SK-N-SH (cell line): Measurements from ENCODE around the gene PDE4D. TPM values are rescaled to one million over a fixed set of nuclear protein-coding genes. Genes with fewer than 3 reads are reported as not detected.

Experiments
- CTCF ChIA-PET: fragments of 300-600, 350-600 bp; formaldehyde crosslinking; extraction: SDS; loops from one replicate; lab custom pipeline; 2021; lab: Yijun Ruan, JAX
- POLR2A ChIA-PET: fragments of 350-600 bp; sonication (Branson Sonifier 250); formaldehyde crosslinking; extraction: SDS; loops from one replicate; lab custom pipeline; 2020; ENCODE audit warnings: antibody characterized with exemption, inconsistent platforms; lab: Yijun Ruan, JAX
- DNase-seq: peaks from one replicate; pipeline ENCODE4 v3.0.0; 2012
- H2AFZ ChIP-seq: fragments of 200-600 bp; sonication (generic); 2 replicates; pipeline ENCODE4 v1.8.1; 2016; ENCODE audit warnings: antibody characterized with exemption, mild to moderate bottlenecking, low read depth
- H3F3A ChIP-seq: fragments of 200-600 bp; sonication (generic); replicated peaks from 2 replicates; pipeline ENCODE3; 2016; ENCODE audit warnings: antibody characterized with exemption, mild to moderate bottlenecking; ENCODE audit not compliant: insufficient read depth
- H3K27ac ChIP-seq, 2 experiments: fragments of 200-500 bp in 1 of 2; fragments of 200-600 bp in 1 of 2; sonication (Bioruptor generic) in 1 of 2; sonication (generic), shearing (Covaris generic) in 1 of 2; 2 replicates each; pipeline versions ENCODE4 v1.5.1 to v1.6.1; 2014 to 2016; ENCODE audit warnings: low read depth in 2 of 2, inconsistent platforms in 1 of 2, low read length in 1 of 2, mild to moderate bottlenecking in 1 of 2, mixed read lengths in 1 of 2
- H3K27me3 ChIP-seq: fragments of 200-600 bp; sonication (generic), shearing (Covaris generic); 2 replicates; pipeline ENCODE4 v1.6.1; 2016; ENCODE audit warnings: mixed run types; ENCODE audit not compliant: insufficient read depth
- H3K36me3 ChIP-seq, 2 experiments: fragments of 200-500 bp in 1 of 2; fragments of 200-600 bp in 1 of 2; sonication (Bioruptor generic) in 1 of 2; sonication (generic) in 1 of 2; replicated peaks in 1 of 2; 2 replicates each; pipeline versions ENCODE3 to v1.5.1; 2014 to 2016; ENCODE audit warnings: low read length in 1 of 2, mild to moderate bottlenecking in 1 of 2; ENCODE audit not compliant: insufficient read depth in 2 of 2, control insufficient read depth in 1 of 2
- H3K4me1 ChIP-seq, 2 experiments: fragments of 200-500 bp in 1 of 2; fragments of 200-600 bp in 1 of 2; sonication (Bioruptor generic) in 1 of 2; sonication (generic), shearing (Covaris generic) in 1 of 2; 2 replicates each; pipeline versions ENCODE4 v1.5.1 to v1.6.1; 2014 to 2016; ENCODE audit warnings: low read depth in 1 of 2, low read length in 1 of 2, mixed run types in 1 of 2; ENCODE audit not compliant: insufficient read depth in 2 of 2, control insufficient read depth in 1 of 2
- H3K4me2 ChIP-seq: fragments of 200-600 bp; sonication (generic), shearing (Covaris generic); 2 replicates; pipeline ENCODE4 v1.6.1; 2017; ENCODE audit warnings: mixed run types
- H3K4me3 ChIP-seq, 2 experiments: fragments of 200-500 bp in 1 of 2; fragments of 200-600 bp in 1 of 2; sonication (Bioruptor generic) in 1 of 2; sonication (generic), shearing (Covaris generic) in 1 of 2; 2 replicates each; pipeline versions ENCODE4 v1.5.1 to v1.8.1; 2014 to 2016; ENCODE audit warnings: low read depth in 2 of 2, inconsistent platforms in 1 of 2, low read length in 1 of 2, mild to moderate bottlenecking in 1 of 2, mixed read lengths in 1 of 2, moderate library complexity in 1 of 2
- H3K79me2 ChIP-seq: fragments of 200-600 bp; sonication (generic); 2 replicates; pipeline ENCODE4 v1.8.1; 2017; ENCODE audit warnings: mild to moderate bottlenecking; ENCODE audit not compliant: insufficient read depth
- H3K9ac ChIP-seq: fragments of 200-600 bp; sonication (generic); 2 replicates; pipeline ENCODE4 v1.6.1; 2017; ENCODE audit warnings: mixed run types
- H3K9me2 ChIP-seq: fragments of 200-600 bp; sonication (generic); 2 replicates; pipeline ENCODE4 v1.6.1; 2017; ENCODE audit warnings: mixed run types
- H3K9me3 ChIP-seq: fragments of 200-600 bp; sonication (generic); 2 replicates; pipeline ENCODE4 v1.6.1; 2017; ENCODE audit warnings: mixed run types, mild to moderate bottlenecking, moderate library complexity
- H4K20me1 ChIP-seq: fragments of 200-600 bp; sonication (generic); 2 replicates; pipeline ENCODE4 v1.6.1; 2017; ENCODE audit warnings: mild to moderate bottlenecking, mixed run types; ENCODE audit not compliant: insufficient read depth
- EP300 ChIP-seq, 2 experiments: IDR thresholded peaks; 2 replicates each; pipeline versions ENCODE4 v1.4.0 to v1.6.1; 2012; ENCODE audit warnings: borderline replicate concordance in 1 of 2, low read depth in 1 of 2, low read length in 1 of 2
- EZH2phosphoT487 ChIP-seq: fragments of 200-600 bp; sonication (generic); IDR thresholded peaks from 2 replicates; pipeline ENCODE4 v1.6.1; 2017; ENCODE audit warnings: low read depth, mixed run types, mild to moderate bottlenecking, antibody characterized with exemption, moderate library complexity, borderline replicate concordance
- FOSL2 ChIP-seq: IDR thresholded peaks from 2 replicates; pipeline ENCODE4 v1.4.0; 2012; ENCODE audit warnings: low read depth, mild to moderate bottlenecking, moderate library complexity, borderline replicate concordance
- JUND ChIP-seq: IDR thresholded peaks from 2 replicates; pipeline ENCODE4 v1.4.0; 2012
- MEF2A ChIP-seq: IDR thresholded peaks from 2 replicates; pipeline ENCODE4 v1.4.0; 2012; ENCODE audit warnings: low read depth, borderline replicate concordance
- NFIC ChIP-seq: IDR thresholded peaks from 2 replicates; pipeline ENCODE4 v1.4.0; 2012; ENCODE audit warnings: borderline replicate concordance
- POLR2AphosphoS5 ChIP-seq: IDR thresholded peaks from 2 replicates; pipeline ENCODE4 v1.6.1; 2012; ENCODE audit warnings: low read depth, low read length
- RAD21 ChIP-seq: IDR thresholded peaks from 2 replicates; pipeline ENCODE4 v1.6.1; 2012; ENCODE audit warnings: mild to moderate bottlenecking, low read length
- RFX5 ChIP-seq: IDR thresholded peaks from 2 replicates; pipeline ENCODE4 v1.6.1; 2012; ENCODE audit warnings: mild to moderate bottlenecking, improper control_type of control experiment, low read length
- SIN3A ChIP-seq: IDR thresholded peaks from 2 replicates; pipeline ENCODE4 v1.6.1; 2012; ENCODE audit warnings: low read depth, mild to moderate bottlenecking, low read length, moderate library complexity, borderline replicate concordance
- SMC3 ChIP-seq: IDR thresholded peaks from 2 replicates; pipeline ENCODE4 v1.6.1; 2012; ENCODE audit warnings: low read depth, low read length, improper control_type of control experiment
- TAF1 ChIP-seq: IDR thresholded peaks from 2 replicates; pipeline ENCODE4 v1.6.1; 2012; ENCODE audit warnings: low read depth, mild to moderate bottlenecking, low read length, moderate library complexity, borderline replicate concordance
- TEAD4 ChIP-seq: IDR thresholded peaks from 2 replicates; pipeline ENCODE4 v1.4.0; 2012; ENCODE audit warnings: mild to moderate bottlenecking, borderline replicate concordance; ENCODE audit not compliant: insufficient read depth
- YY1 ChIP-seq: IDR thresholded peaks from 2 replicates; pipeline ENCODE4 v1.4.0; 2012; ENCODE audit warnings: low read depth, mild to moderate bottlenecking
- WGBS: methylation state at CpG from one replicate; pipeline ENCODE4 v1.1.6; 2017; ENCODE audit warnings: low lambda C conversion rate; 5-methylcytosine and 5-hydroxymethylcytosine counted together
- polyA plus RNA-seq, 3 experiments: library from polyadenylated mRNA; depleted of rRNA; stranded (reverse); fragments of >200 nt; gene quantifications; 2 replicates each; pipeline ENCODE4 v1.2.3, GENCODE V29; 2012
- TF ChIP-seq, protein P1 (sequence below): IDR thresholded peaks from 2 replicates; pipeline ENCODE4 v1.6.1; 2012; ENCODE audit warnings: mild to moderate bottlenecking, low read depth, low read length, moderate library complexity
- TF ChIP-seq, protein P2 (sequence below): fragments of 150-350 bp; IDR thresholded peaks from 2 replicates; pipeline ENCODE4 v1.6.1; 2016; ENCODE audit warnings: mild to moderate bottlenecking, low read depth, low read length
- TF ChIP-seq, protein P3 (sequence below): IDR thresholded peaks from 2 replicates; pipeline ENCODE4 v1.4.0; 2012; ENCODE audit warnings: low read depth, borderline replicate concordance
- TF ChIP-seq, protein P4 (sequence below): fragments of 200-600 bp; sonication (generic); IDR thresholded peaks from 2 replicates; pipeline ENCODE4 v1.6.1; 2017; ENCODE audit warnings: antibody characterized with exemption, mild to moderate bottlenecking, moderate library complexity
- TF ChIP-seq, protein P5 (sequence below): IDR thresholded peaks from 2 replicates; pipeline ENCODE4 v1.4.0; 2012; ENCODE audit warnings: low read depth, borderline replicate concordance

Gene PDE4D
- polyA plus RNA-seq, 1 of the 3 experiments (the other 2 are of a cell fraction): 2.4 TPM

DNA sequence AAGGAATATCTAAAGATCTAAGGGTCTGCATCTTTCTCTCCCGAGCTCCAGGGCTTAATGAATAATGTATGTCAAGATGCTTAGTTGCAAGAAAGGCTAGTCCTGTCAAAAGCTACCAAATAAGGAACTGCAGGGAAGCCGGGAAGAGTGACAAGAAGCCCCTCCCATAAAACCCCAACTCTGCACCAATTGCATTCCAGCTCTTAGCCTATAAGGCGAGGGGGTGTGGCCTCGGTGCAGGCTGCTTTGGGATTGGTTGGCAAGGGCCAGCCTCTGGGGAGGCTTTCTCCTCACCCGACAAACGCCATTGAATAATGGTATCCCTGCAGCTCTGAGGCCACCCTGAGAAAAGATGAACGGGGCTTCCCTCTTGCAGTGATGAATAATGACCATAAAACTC lies 893.7 kb downstream of the PDE4D start:
- Histone ChIP-seq H3K36me3 (no peaks in the 10 kb centered on the region), H3F3A (no peaks in the 10 kb centered on the region), H3K27ac (no peak overlapping the region), H4K20me1 (no peaks in the 10 kb centered on the region), H3K9me2 (no peaks in the 10 kb centered on the region), H3K4me1 (peaks cover 0 to 18% of the 10 kb centered on the region in 2 experiments; a peak in 2 of 4 replicates), H3K9ac (no peak overlapping the region), H3K9me3 (no peaks in the 10 kb centered on the region), H3K27me3 (no peaks in the 10 kb centered on the region), H2AFZ (no peak overlapping the region), H3K4me2 (no peak overlapping the region), H3K4me3 (no peak overlapping the region), H3K79me2 (no peaks in the 10 kb centered on the region)
- POLR2A ChIA-PET: no interaction called here
- 97% methylated on average over 7 of the region's 7 CpGs for WGBS
- peak; percentile 8 for DNase-seq
- no peak for TF ChIP-seq POLR2AphosphoS5
- TF ChIP-seq SMC3: no peak
- TF ChIP-seq, protein P1, sequence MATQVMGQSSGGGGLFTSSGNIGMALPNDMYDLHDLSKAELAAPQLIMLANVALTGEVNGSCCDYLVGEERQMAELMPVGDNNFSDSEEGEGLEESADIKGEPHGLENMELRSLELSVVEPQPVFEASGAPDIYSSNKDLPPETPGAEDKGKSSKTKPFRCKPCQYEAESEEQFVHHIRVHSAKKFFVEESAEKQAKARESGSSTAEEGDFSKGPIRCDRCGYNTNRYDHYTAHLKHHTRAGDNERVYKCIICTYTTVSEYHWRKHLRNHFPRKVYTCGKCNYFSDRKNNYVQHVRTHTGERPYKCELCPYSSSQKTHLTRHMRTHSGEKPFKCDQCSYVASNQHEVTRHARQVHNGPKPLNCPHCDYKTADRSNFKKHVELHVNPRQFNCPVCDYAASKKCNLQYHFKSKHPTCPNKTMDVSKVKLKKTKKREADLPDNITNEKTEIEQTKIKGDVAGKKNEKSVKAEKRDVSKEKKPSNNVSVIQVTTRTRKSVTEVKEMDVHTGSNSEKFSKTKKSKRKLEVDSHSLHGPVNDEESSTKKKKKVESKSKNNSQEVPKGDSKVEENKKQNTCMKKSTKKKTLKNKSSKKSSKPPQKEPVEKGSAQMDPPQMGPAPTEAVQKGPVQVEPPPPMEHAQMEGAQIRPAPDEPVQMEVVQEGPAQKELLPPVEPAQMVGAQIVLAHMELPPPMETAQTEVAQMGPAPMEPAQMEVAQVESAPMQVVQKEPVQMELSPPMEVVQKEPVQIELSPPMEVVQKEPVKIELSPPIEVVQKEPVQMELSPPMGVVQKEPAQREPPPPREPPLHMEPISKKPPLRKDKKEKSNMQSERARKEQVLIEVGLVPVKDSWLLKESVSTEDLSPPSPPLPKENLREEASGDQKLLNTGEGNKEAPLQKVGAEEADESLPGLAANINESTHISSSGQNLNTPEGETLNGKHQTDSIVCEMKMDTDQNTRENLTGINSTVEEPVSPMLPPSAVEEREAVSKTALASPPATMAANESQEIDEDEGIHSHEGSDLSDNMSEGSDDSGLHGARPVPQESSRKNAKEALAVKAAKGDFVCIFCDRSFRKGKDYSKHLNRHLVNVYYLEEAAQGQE: no peak
- no peak for TF ChIP-seq YY1
- TF ChIP-seq NFIC: no peak
- TF ChIP-seq RFX5: no peak
- no peak for TF ChIP-seq EP300 (IDR thresholded peaks at IDR 0.05; ENCODE audit: borderline replicate concordance in 1 of 2, low read depth in 1 of 2, low read length in 1 of 2)
- TF ChIP-seq FOSL2: no peak
- TF ChIP-seq JUND: no peak
- TF ChIP-seq, protein P2, sequence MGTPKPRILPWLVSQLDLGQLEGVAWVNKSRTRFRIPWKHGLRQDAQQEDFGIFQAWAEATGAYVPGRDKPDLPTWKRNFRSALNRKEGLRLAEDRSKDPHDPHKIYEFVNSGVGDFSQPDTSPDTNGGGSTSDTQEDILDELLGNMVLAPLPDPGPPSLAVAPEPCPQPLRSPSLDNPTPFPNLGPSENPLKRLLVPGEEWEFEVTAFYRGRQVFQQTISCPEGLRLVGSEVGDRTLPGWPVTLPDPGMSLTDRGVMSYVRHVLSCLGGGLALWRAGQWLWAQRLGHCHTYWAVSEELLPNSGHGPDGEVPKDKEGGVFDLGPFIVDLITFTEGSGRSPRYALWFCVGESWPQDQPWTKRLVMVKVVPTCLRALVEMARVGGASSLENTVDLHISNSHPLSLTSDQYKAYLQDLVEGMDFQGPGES: no peak
- CTCF ChIA-PET: interaction anchor here (1.1 to 10.9 kb wide), 6 partner anchors 14 to 188 kb away, joined by 3 to 143 read pairs (median 5); no protein-coding TSS in a partner anchor

DNA sequence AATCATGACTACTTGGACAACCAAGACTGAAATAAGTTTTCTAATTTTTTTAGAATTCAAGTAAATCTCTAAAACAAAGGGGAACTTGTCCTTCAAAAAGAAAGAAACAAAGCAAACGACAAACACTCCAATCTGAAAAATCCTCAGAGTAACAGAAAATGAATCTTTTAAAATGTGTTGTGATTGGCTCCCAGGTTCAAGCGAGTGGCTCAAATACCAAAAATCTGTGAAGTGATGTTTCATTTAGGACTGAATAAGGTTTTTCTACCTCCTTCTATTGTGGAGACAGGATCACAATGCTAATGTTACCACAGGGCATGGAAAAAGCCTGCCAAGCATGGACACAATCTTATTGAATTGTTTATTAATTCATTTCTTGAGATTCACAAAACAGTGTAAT lies 895.0 kb downstream of the PDE4D start:
- Histone ChIP-seq H3K27ac (no peak overlapping the region), H3K27me3 (no peaks in the 10 kb centered on the region), H3K4me3 (no peak overlapping the region), H3F3A (no peaks in the 10 kb centered on the region), H3K9me2 (no peaks in the 10 kb centered on the region), H3K9ac (no peak overlapping the region), H3K36me3 (no peaks in the 10 kb centered on the region), H4K20me1 (no peaks in the 10 kb centered on the region), H3K79me2 (no peaks in the 10 kb centered on the region), H3K4me1 (peaks cover 0 to 16% of the 10 kb centered on the region in 2 experiments; a peak in 2 of 4 replicates), H3K4me2 (no peak overlapping the region), H2AFZ (no peak overlapping the region), H3K9me3 (no peaks in the 10 kb centered on the region)
- DNase-seq: no peak
- CTCF ChIA-PET: interaction anchor here (1.1 to 10.9 kb wide), 4 partner anchors 105 to 190 kb away, joined by 3 to 143 read pairs (median 11); no protein-coding TSS in a partner anchor
- POLR2A ChIA-PET: no interaction called here
- 85% methylated on average over 2 of the region's 2 CpGs for WGBS
- TF ChIP-seq EZH2phosphoT487 (no peak), MEF2A (no peak), FOSL2 (no peak), RAD21 (no peak), SIN3A (no peak), NFIC (no peak), JUND (no peak), TAF1 (no peak), TEAD4 (no peak)
- TF ChIP-seq, protein P3, sequence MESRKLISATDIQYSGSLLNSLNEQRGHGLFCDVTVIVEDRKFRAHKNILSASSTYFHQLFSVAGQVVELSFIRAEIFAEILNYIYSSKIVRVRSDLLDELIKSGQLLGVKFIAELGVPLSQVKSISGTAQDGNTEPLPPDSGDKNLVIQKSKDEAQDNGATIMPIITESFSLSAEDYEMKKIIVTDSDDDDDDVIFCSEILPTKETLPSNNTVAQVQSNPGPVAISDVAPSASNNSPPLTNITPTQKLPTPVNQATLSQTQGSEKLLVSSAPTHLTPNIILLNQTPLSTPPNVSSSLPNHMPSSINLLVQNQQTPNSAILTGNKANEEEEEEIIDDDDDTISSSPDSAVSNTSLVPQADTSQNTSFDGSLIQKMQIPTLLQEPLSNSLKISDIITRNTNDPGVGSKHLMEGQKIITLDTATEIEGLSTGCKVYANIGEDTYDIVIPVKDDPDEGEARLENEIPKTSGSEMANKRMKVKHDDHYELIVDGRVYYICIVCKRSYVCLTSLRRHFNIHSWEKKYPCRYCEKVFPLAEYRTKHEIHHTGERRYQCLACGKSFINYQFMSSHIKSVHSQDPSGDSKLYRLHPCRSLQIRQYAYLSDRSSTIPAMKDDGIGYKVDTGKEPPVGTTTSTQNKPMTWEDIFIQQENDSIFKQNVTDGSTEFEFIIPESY: no peak
- TF ChIP-seq, protein P4, sequence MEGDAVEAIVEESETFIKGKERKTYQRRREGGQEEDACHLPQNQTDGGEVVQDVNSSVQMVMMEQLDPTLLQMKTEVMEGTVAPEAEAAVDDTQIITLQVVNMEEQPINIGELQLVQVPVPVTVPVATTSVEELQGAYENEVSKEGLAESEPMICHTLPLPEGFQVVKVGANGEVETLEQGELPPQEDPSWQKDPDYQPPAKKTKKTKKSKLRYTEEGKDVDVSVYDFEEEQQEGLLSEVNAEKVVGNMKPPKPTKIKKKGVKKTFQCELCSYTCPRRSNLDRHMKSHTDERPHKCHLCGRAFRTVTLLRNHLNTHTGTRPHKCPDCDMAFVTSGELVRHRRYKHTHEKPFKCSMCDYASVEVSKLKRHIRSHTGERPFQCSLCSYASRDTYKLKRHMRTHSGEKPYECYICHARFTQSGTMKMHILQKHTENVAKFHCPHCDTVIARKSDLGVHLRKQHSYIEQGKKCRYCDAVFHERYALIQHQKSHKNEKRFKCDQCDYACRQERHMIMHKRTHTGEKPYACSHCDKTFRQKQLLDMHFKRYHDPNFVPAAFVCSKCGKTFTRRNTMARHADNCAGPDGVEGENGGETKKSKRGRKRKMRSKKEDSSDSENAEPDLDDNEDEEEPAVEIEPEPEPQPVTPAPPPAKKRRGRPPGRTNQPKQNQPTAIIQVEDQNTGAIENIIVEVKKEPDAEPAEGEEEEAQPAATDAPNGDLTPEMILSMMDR: no peak
- TF ChIP-seq, protein P5, sequence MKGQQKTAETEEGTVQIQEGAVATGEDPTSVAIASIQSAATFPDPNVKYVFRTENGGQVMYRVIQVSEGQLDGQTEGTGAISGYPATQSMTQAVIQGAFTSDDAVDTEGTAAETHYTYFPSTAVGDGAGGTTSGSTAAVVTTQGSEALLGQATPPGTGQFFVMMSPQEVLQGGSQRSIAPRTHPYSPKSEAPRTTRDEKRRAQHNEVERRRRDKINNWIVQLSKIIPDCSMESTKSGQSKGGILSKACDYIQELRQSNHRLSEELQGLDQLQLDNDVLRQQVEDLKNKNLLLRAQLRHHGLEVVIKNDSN: no peak
